Adrenal gland (tissue), 12 donors: ENCODE measurements around the gene CNPY2. TPM values are rescaled to one million over a fixed set of nuclear protein-coding genes. Genes with fewer than 3 reads are reported as not detected.
"Not testable (repeated sequence)": the region's sequence is repeated elsewhere in the genome, so short reads cannot be mapped to it uniquely, and the experiment has no call there.

Experiments used
- DNase-seq, 7 donors: peaks; one replicate each; pipeline ENCODE4 v3.0.0-alpha.2; 2019 to 2020
- H3K27ac ChIP-seq, 5 donors: fragments of 200-600 bp; sonication (generic) in 4 of 5; 1 replicate in 3 of 5; 2 replicates in 2 of 5; pipeline versions ENCODE4 v1.5.1 to v1.8.0; 2016 to 2020; ENCODE audit warnings: mild to moderate bottlenecking in 1 of 5
- H3K27me3 ChIP-seq: fragments of 200-600 bp; 2 replicates; pipeline ENCODE4 v1.8.0; 2021
- H3K36me3 ChIP-seq, 2 donors: fragments of 200-600 bp; replicated peaks in 1 of 2; 1 replicate in 1 of 2; 2 replicates in 1 of 2; pipeline versions ENCODE4 v1.5.1 to v1.8.0; 2018 to 2022
- H3K4me1 ChIP-seq, 2 donors: fragments of 200-600 bp; replicated peaks in 1 of 2; 1 replicate in 1 of 2; 2 replicates in 1 of 2; pipeline versions ENCODE4 v1.5.1 to v1.8.0; 2018 to 2021
- H3K4me3 ChIP-seq, 4 donors: fragments of 200-600 bp; sonication (generic) in 3 of 4; one replicate each; pipeline ENCODE4 v1.5.1; 2016 to 2018
- H3K9me3 ChIP-seq, 3 donors: fragments of 200-600 bp; sonication (generic) in 1 of 3; replicated peaks in 1 of 3; 1 replicate in 2 of 3; 2 replicates in 1 of 3; pipeline versions ENCODE4 v1.5.1 to v1.8.0; 2016 to 2021
- POLR2A ChIP-seq, 2 donors: fragments of 450-650 bp; IDR thresholded peaks; one replicate each; pipeline ENCODE4 v1.6.1; 2017; ENCODE audit warnings: antibody characterized with exemption in 2 of 2, mild to moderate bottlenecking in 2 of 2, moderate library complexity in 1 of 2
- WGBS, 4 donors: extraction: QIAGEN DNeasy Blood & Tissue Kit in 2 of 4; methylation state at CpG; one replicate each; pipeline versions ENCODE4 v1.1.5 to v1.1.7; 2013 to 2017; 5-methylcytosine and 5-hydroxymethylcytosine counted together
- intact Hi-C, 2 donors: fragments of 100-400 bp; cut with DNase I; formaldehyde crosslinking; loops; one replicate each; pipeline versions ENCODE4 v1.14.1 to v1.15.0; 2022 to 2023
- polyA plus RNA-seq, 3 donors: library from polyadenylated mRNA; stranded (reverse); fragments of 200-250 nt in 2 of 3; fragments of 350-450 nt in 1 of 3; fragmentation: Illumina TruSeq in 1 of 3; extraction: RNeasy Lipid Tissue Mini Kit (QIAGEN cat#74804) in 1 of 3; gene quantifications; one replicate each; pipeline ENCODE4 v1.2.3, GENCODE V29; 2013 to 2014
- total RNA-seq, 9 donors: library from RNA; depleted of rRNA in 4 of 9; stranded (reverse); fragments of >200 nt in 4 of 9; fragments of 120-200 nt in 1 of 9; fragmentation: NEBNext Ultra II Directional in 1 of 9; extraction: Animal tissue kit (Norgen Biotek cat#: 25700) in 1 of 9; gene quantifications; one replicate each; pipeline versions ENCODE4 v1.1.0 to v1.2.4, GENCODE V29; 2013 to 2023
- TF ChIP-seq, protein P1 (sequence below), 6 experiments: fragments of 450-650 bp in 4 of 6; fragments of 200-600 bp in 2 of 6; sonication (generic) in 1 of 6; IDR thresholded peaks; 1 replicate in 5 of 6; 2 replicates in 1 of 6; pipeline versions ENCODE4 v1.5.1 to v1.8.0; 2016 to 2021; ENCODE audit warnings: antibody characterized with exemption in 6 of 6, mild to moderate bottlenecking in 2 of 6, moderate library complexity in 1 of 6
- donor health status: healthy with polysubstance abuse.
- donor health status: Bipolar disorder and iron deficiency.
- donor health status: DM: yes; HTN: yes; CAD: no.
- donor health status: DM: no; HTN: no; CAD: no.
- donor health status: DM: no; HTN: no; CAD: no.
- donor health status: DM: yes; HTN: yes; CAD: no.

The CNPY2 gene
- total and polyA plus RNA-seq, 12 donors, result 103 to 192 (median 149) TPM

- Histone ChIP-seq H3K27ac (peak overlapping the region in 1 of 5 donors; percentile 32), H3K4me3 (no peak overlapping the region), H3K9me3 (no peaks in the 10 kb centered on the region), H3K4me1 (peaks cover 26 to 27% of the 10 kb centered on the region in 2 donors), H3K36me3 (peaks cover 0 to 23% of the 10 kb centered on the region in 2 donors), H3K27me3 (no peaks in the 10 kb centered on the region)
- WGBS, 4 donors, result 58 to 69% (median 62%) methylated on average over 5 of the region's 5 CpGs
- intact Hi-C loops, result no loop called here
- DNase-seq, result no peak
- TF ChIP-seq POLR2A (IDR thresholded peaks at IDR 0.05), result no peak
- TF ChIP-seq, protein P1, sequence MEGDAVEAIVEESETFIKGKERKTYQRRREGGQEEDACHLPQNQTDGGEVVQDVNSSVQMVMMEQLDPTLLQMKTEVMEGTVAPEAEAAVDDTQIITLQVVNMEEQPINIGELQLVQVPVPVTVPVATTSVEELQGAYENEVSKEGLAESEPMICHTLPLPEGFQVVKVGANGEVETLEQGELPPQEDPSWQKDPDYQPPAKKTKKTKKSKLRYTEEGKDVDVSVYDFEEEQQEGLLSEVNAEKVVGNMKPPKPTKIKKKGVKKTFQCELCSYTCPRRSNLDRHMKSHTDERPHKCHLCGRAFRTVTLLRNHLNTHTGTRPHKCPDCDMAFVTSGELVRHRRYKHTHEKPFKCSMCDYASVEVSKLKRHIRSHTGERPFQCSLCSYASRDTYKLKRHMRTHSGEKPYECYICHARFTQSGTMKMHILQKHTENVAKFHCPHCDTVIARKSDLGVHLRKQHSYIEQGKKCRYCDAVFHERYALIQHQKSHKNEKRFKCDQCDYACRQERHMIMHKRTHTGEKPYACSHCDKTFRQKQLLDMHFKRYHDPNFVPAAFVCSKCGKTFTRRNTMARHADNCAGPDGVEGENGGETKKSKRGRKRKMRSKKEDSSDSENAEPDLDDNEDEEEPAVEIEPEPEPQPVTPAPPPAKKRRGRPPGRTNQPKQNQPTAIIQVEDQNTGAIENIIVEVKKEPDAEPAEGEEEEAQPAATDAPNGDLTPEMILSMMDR (IDR thresholded peaks at IDR 0.05), result no peak
Measured at GRCh38 chr12:56293795-56294194, 22.0 kb downstream of the CNPY2 start.

DNA sequence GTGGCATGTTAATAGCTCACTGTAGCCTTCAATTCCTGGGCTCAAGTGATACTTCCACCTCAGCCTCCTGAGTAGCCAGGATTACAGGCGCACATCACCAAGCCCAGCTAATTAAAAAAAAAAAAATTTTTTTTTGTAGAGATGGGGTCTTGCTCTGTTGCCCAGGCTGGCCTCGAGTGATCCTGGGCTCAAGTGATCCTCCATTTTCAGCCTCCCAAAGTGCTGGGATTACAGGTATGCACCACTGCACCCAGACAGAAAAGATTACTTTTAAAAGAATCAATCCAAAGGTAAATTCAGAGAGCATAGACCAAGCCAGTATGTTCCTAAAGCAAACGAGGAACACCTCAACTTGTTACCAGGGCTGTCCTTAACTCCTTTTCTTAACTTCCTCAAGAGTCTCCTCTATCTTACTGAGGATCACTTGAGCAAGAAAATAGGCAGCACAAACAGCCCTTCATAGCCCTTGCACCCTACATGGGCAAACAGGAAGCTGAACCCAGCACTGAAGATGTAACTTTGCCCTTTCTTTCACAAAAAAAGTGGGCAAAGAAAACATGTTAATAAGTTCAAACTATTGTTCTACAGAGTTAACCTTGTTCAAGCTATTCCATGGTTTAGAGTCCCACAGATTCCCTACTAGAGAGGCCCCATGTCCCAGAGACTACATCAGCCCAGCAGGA, 26.9 kb downstream of the CNPY2 start:
- no peak for DNase-seq
- intact Hi-C loops, result no loop called here
- Histone ChIP-seq H3K4me1 (peaks cover 6 to 30% of the 10 kb centered on the region in 2 donors), H3K36me3 (peaks cover 0 to 37% of the 10 kb centered on the region in 2 donors), H3K4me3 (no peak overlapping the region), H3K27me3 (no peaks in the 10 kb centered on the region), H3K27ac (peak overlapping the region in 1 of 5 donors; percentile 4), H3K9me3 (no peaks in the 10 kb centered on the region)
- 81 to 88% (median 83%) methylated on average over 3 of the region's 3 CpGs for WGBS, 4 donors
- TF ChIP-seq, protein P1 (IDR thresholded peaks at IDR 0.05), result no peak
- TF ChIP-seq POLR2A (IDR thresholded peaks at IDR 0.05), result no peak

GRCh38 chr12:56286044-56286830, 29.6 kb downstream of the CNPY2 start:
- Histone ChIP-seq H3K36me3 (peaks cover 0 to 59% of the 10 kb centered on the region in 2 donors), H3K27ac (peak overlapping the region in 2 of 5 donors; percentile 10 to 28), H3K4me3 (no peak overlapping the region), H3K27me3 (no peaks in the 10 kb centered on the region), H3K4me1 (peaks cover 6 to 30% of the 10 kb centered on the region in 2 donors), H3K9me3 (no peaks in the 10 kb centered on the region)
- intact Hi-C loops, result no loop called here
- DNase-seq, result peak in 3 of 7 donors; percentile 31 to 70 (median 45)
- WGBS, 4 donors, result 27 to 36% (median 30%) methylated on average over 4 of the region's 4 CpGs
- TF ChIP-seq, protein P1 (IDR thresholded peaks at IDR 0.05), result no peak
- no peak for TF ChIP-seq POLR2A (IDR thresholded peaks at IDR 0.05)

- H3K27ac ChIP-seq, H3K4me3 ChIP-seq, intact Hi-C loops, H3K27me3 ChIP-seq, H3K9me3 ChIP-seq, DNase-seq: not testable (repeated sequence)
- Histone ChIP-seq H3K36me3 (peaks cover 0 to 68% of the 10 kb centered on the region in 2 donors), H3K4me1 (peaks cover 6 to 30% of the 10 kb centered on the region in 2 donors)
- 79 to 83% (median 81%) methylated on average over 5 of the region's 5 CpGs for WGBS, 4 donors
Measured at GRCh38 chr12:56284263-56284662, 31.5 kb downstream of the CNPY2 start.
